GM19035 (cell line): Measurements from ENCODE around the gene SLC6A6.

Experiments
- ATAC-seq: cut with Tn5 transposase; IDR thresholded peaks from one replicate; pipeline ENCODE4 v1.9.1; 2021; ENCODE audit not compliant: unreplicated experiment

Gene SLC6A6

GRCh38 chr3:14464521-14464920, 62.1 kb downstream of the SLC6A6 start:
- no peak for ATAC-seq

GRCh38 chr3:14465425-14465824, 63.0 kb downstream of the SLC6A6 start:
- ATAC-seq = no peak

- no peak for ATAC-seq
These were observed 63.9 kb downstream of the SLC6A6 start for GRCh38 chr3:14466179-14466903.

GRCh38 chr3:14467814-14468620, 65.6 kb downstream of the SLC6A6 start:
- no peak for ATAC-seq

GRCh38 chr3:14468621-14468981, 66.2 kb downstream of the SLC6A6 start:
- ATAC-seq = no peak

- ATAC-seq = no peak
These were observed 68.1 kb downstream of the SLC6A6 start for GRCh38 chr3:14470461-14470860.

- ATAC-seq = no peak
These were observed 68.6 kb downstream of the SLC6A6 start for GRCh38 chr3:14471016-14471415.

- no peak for ATAC-seq
These were observed 69.3 kb downstream of the SLC6A6 start for GRCh38 chr3:14471690-14472089.

GRCh38 chr3:14472471-14473351, 70.3 kb downstream of the SLC6A6 start:
- ATAC-seq = no peak

- no peak for ATAC-seq
These were observed 71.0 kb downstream of the SLC6A6 start for GRCh38 chr3:14473411-14473891.

GRCh38 chr3:14474363-14475081, 72.1 kb downstream of the SLC6A6 start:
- ATAC-seq = no peak

GRCh38 chr3:14475621-14476020, 73.2 kb downstream of the SLC6A6 start:
- no peak for ATAC-seq

- ATAC-seq = no peak
These were observed 74.3 kb downstream of the SLC6A6 start for GRCh38 chr3:14476583-14477265.

- ATAC-seq = no peak
These were observed 75.0 kb downstream of the SLC6A6 start for GRCh38 chr3:14477311-14477935.

GRCh38 chr3:14478956-14479550, 76.6 kb downstream of the SLC6A6 start:
- ATAC-seq = no peak

- ATAC-seq = no peak
These were observed 77.2 kb downstream of the SLC6A6 start for GRCh38 chr3:14479591-14479990.

GRCh38 chr3:14480207-14481017, 78.0 kb downstream of the SLC6A6 start:
- no peak for ATAC-seq

GRCh38 chr3:14481018-14481645, 78.7 kb downstream of the SLC6A6 start:
- ATAC-seq = no peak
